H1 (cell line): ENCODE measurements around the gene GRM1. TPM values are rescaled to one million over a fixed set of nuclear protein-coding genes. Genes with fewer than 3 reads are reported as not detected.

Experiments
- ATF3 ChIP-seq: IDR thresholded peaks from 2 replicates; pipeline ENCODE4 v1.6.1; 2011; ENCODE audit warnings: low read depth, mild to moderate bottlenecking, low read length; ENCODE audit not compliant: insufficient read depth
- CBX8 ChIP-seq: fragments of 300-800, 300-1000 bp; sonication (generic); IDR thresholded peaks from 2 replicates; pipeline ENCODE4 v1.7.1; 2016; ENCODE audit warnings: low read depth, low read length, borderline replicate concordance
- KDM5A ChIP-seq: fragments of 200-600 bp; IDR thresholded peaks from 2 replicates; pipeline ENCODE4 v1.7.1; 2012; ENCODE audit warnings: mild to moderate bottlenecking, low read length, inconsistent platforms, mixed read lengths
- SIRT6 ChIP-seq: IDR thresholded peaks from one replicate; pipeline ENCODE4 v1.7.1; 2012; ENCODE audit warnings: low read length, inconsistent platforms
- SP2 ChIP-seq: IDR thresholded peaks from 2 replicates; pipeline ENCODE4 v1.6.1; 2012; ENCODE audit warnings: mild to moderate bottlenecking, low read length, inconsistent platforms
- SUZ12 ChIP-seq: fragments of 200-600 bp; sonication (generic); IDR thresholded peaks from 2 replicates; pipeline ENCODE4 v1.6.1; 2012; ENCODE audit warnings: mild to moderate bottlenecking, inconsistent platforms, low read length, moderate library complexity, mixed read lengths
- polyA plus RNA-seq, 7 experiments: library from polyadenylated mRNA; depleted of rRNA in 3 of 7; stranded (reverse) in 5 of 7; unstranded in 2 of 7; fragments of >200 nt in 5 of 7; fragments of 200-250 nt in 2 of 7; gene quantifications; 1 replicate in 5 of 7; 2 replicates in 1 of 7; 4 replicates in 1 of 7; pipeline versions ENCODE4 v1.2.1 to v1.2.3, GENCODE V29; 2011 to 2013; ENCODE audit warnings: missing spikeins in 2 of 7, mixed read lengths in 2 of 7
- total RNA-seq: library from RNA; stranded (reverse); fragmentation: NEBNext Ultra II Directional; extraction: Animal tissue kit (Norgen Biotek cat#: 25700); gene quantifications from 2 replicates; pipeline ENCODE4 v1.2.1, GENCODE V29; 2021
- TF ChIP-seq, protein P1 (sequence below): fragments of 300-600 bp; sonication (generic); IDR thresholded peaks from 2 replicates; pipeline ENCODE4 v1.7.1; 2012; ENCODE audit warnings: low read length, moderate library complexity, mild to moderate bottlenecking, inconsistent platforms; ENCODE audit not compliant: insufficient replicate concordance

Gene GRM1
- total and polyA plus RNA-seq, 2 of the 8 experiments (the other 6 are each of a cell fraction or from before 2014, with no cell fraction given), result 0.15 to 1.3 TPM

- TF ChIP-seq, protein P1, sequence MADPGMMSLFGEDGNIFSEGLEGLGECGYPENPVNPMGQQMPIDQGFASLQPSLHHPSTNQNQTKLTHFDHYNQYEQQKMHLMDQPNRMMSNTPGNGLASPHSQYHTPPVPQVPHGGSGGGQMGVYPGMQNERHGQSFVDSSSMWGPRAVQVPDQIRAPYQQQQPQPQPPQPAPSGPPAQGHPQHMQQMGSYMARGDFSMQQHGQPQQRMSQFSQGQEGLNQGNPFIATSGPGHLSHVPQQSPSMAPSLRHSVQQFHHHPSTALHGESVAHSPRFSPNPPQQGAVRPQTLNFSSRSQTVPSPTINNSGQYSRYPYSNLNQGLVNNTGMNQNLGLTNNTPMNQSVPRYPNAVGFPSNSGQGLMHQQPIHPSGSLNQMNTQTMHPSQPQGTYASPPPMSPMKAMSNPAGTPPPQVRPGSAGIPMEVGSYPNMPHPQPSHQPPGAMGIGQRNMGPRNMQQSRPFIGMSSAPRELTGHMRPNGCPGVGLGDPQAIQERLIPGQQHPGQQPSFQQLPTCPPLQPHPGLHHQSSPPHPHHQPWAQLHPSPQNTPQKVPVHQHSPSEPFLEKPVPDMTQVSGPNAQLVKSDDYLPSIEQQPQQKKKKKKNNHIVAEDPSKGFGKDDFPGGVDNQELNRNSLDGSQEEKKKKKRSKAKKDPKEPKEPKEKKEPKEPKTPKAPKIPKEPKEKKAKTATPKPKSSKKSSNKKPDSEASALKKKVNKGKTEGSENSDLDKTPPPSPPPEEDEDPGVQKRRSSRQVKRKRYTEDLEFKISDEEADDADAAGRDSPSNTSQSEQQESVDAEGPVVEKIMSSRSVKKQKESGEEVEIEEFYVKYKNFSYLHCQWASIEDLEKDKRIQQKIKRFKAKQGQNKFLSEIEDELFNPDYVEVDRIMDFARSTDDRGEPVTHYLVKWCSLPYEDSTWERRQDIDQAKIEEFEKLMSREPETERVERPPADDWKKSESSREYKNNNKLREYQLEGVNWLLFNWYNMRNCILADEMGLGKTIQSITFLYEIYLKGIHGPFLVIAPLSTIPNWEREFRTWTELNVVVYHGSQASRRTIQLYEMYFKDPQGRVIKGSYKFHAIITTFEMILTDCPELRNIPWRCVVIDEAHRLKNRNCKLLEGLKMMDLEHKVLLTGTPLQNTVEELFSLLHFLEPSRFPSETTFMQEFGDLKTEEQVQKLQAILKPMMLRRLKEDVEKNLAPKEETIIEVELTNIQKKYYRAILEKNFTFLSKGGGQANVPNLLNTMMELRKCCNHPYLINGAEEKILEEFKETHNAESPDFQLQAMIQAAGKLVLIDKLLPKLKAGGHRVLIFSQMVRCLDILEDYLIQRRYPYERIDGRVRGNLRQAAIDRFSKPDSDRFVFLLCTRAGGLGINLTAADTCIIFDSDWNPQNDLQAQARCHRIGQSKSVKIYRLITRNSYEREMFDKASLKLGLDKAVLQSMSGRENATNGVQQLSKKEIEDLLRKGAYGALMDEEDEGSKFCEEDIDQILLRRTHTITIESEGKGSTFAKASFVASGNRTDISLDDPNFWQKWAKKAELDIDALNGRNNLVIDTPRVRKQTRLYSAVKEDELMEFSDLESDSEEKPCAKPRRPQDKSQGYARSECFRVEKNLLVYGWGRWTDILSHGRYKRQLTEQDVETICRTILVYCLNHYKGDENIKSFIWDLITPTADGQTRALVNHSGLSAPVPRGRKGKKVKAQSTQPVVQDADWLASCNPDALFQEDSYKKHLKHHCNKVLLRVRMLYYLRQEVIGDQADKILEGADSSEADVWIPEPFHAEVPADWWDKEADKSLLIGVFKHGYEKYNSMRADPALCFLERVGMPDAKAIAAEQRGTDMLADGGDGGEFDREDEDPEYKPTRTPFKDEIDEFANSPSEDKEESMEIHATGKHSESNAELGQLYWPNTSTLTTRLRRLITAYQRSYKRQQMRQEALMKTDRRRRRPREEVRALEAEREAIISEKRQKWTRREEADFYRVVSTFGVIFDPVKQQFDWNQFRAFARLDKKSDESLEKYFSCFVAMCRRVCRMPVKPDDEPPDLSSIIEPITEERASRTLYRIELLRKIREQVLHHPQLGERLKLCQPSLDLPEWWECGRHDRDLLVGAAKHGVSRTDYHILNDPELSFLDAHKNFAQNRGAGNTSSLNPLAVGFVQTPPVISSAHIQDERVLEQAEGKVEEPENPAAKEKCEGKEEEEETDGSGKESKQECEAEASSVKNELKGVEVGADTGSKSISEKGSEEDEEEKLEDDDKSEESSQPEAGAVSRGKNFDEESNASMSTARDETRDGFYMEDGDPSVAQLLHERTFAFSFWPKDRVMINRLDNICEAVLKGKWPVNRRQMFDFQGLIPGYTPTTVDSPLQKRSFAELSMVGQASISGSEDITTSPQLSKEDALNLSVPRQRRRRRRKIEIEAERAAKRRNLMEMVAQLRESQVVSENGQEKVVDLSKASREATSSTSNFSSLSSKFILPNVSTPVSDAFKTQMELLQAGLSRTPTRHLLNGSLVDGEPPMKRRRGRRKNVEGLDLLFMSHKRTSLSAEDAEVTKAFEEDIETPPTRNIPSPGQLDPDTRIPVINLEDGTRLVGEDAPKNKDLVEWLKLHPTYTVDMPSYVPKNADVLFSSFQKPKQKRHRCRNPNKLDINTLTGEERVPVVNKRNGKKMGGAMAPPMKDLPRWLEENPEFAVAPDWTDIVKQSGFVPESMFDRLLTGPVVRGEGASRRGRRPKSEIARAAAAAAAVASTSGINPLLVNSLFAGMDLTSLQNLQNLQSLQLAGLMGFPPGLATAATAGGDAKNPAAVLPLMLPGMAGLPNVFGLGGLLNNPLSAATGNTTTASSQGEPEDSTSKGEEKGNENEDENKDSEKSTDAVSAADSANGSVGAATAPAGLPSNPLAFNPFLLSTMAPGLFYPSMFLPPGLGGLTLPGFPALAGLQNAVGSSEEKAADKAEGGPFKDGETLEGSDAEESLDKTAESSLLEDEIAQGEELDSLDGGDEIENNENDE, result no peak
- TF ChIP-seq CBX8 (no peak), ATF3 (no peak), KDM5A (no peak), SP2 (no peak), SUZ12 (no peak), SIRT6 (no peak)
These were observed 452.7 kb downstream of the GRM1 start (continued) for GRCh38 chr6:146481527-146481926.
